Activated CD4-positive, alpha-beta memory T cell treated with anti-CD3 and anti-CD28 coated beads, Interleukin-2, amount 10 ng/mL, durations not matched to agents 7 days and 5 days (primary cell): ENCODE measurements around the gene PRKCA. TPM values are rescaled to one million over a fixed set of nuclear protein-coding genes. Genes with fewer than 3 reads are reported as not detected.

ENCODE experiments used
- CTCF ChIA-PET: fragments of 350-600 bp; sonication (Branson Sonifier 250); formaldehyde crosslinking; loops from one replicate; lab custom pipeline; 2021; ENCODE audit warnings: antibody characterized with exemption, inconsistent platforms; lab: Charles Lee
- POLR2A ChIA-PET: fragments of 350-600 bp; sonication (Branson Sonifier 250); formaldehyde crosslinking; loops from one replicate; lab custom pipeline; 2021; ENCODE audit warnings: antibody characterized with exemption; lab: Charles Lee
- DNase-seq: peaks from one replicate; pipeline ENCODE4 v3.0.0-alpha.2; 2020
- H3K27ac Mint-ChIP-seq: one replicate; pipeline ENCODE4 v1.8.0; 2021; ENCODE audit warnings: mild to moderate bottlenecking, mixed read lengths
- H3K27me3 Mint-ChIP-seq: one replicate; pipeline ENCODE4 v1.8.0; 2021; ENCODE audit warnings: mixed read lengths
- H3K36me3 Mint-ChIP-seq: one replicate; pipeline ENCODE4 v1.8.0; 2021; ENCODE audit warnings: low read depth, mixed read lengths
- H3K4me1 Mint-ChIP-seq: one replicate; pipeline ENCODE4 v1.8.0; 2021; ENCODE audit warnings: mixed read lengths
- H3K4me3 Mint-ChIP-seq: one replicate; pipeline ENCODE4 v1.8.0; 2021; ENCODE audit warnings: mild to moderate bottlenecking, mixed read lengths
- H3K9me3 Mint-ChIP-seq: one replicate; pipeline ENCODE4 v1.8.0; 2021; ENCODE audit warnings: mixed read lengths
- total RNA-seq, 2 experiments: library from RNA; stranded (reverse); gene quantifications; one replicate each; pipeline ENCODE4 v1.2.3, GENCODE V29; 2021

PRKCA gene
- total RNA-seq, 2 experiments from 2014 or later: 57.6 to 61.3 TPM

- no peak overlapping the region for H3K4me3 Mint-ChIP-seq
- H3K9me3 Mint-ChIP-seq: no peaks in the 10 kb centered on the region
- H3K27me3 Mint-ChIP-seq: no peaks in the 10 kb centered on the region
- DNase-seq: no peak
- H3K4me1 Mint-ChIP-seq: peaks cover 66% of the 10 kb centered on the region
- H3K27ac Mint-ChIP-seq: no peak overlapping the region
- CTCF ChIA-PET: no interaction called here
- peaks cover 12% of the 10 kb centered on the region for H3K36me3 Mint-ChIP-seq
- POLR2A ChIA-PET: no interaction called here
These were observed 63.5 kb downstream of the PRKCA start for GRCh38 chr17:66365903-66366302.

- H3K4me3 Mint-ChIP-seq: no peak overlapping the region
- no peaks in the 10 kb centered on the region for H3K9me3 Mint-ChIP-seq
- ChIA-PET POLR2A (interaction anchor here (1.2 to 1.3 kb wide), 2 partner anchors 32 to 61 kb away, joined by 3 to 4 read pairs; no protein-coding TSS in a partner anchor), CTCF (no interaction called here)
- H3K4me1 Mint-ChIP-seq: peaks cover 71% of the 10 kb centered on the region
- H3K36me3 Mint-ChIP-seq: peaks cover 10% of the 10 kb centered on the region
- no peak for DNase-seq
- no peaks in the 10 kb centered on the region for H3K27me3 Mint-ChIP-seq
- no peak overlapping the region for H3K27ac Mint-ChIP-seq
These were observed 64.7 kb downstream of the PRKCA start for GRCh38 chr17:66367107-66367506.

- no peak overlapping the region for H3K27ac Mint-ChIP-seq
- ChIA-PET POLR2A (no interaction called here), CTCF (interaction anchor here (1.1 kb wide), 2 partner anchors 9 to 12 kb away, joined by 3 read pairs; no protein-coding TSS in a partner anchor)
- H3K36me3 Mint-ChIP-seq: peaks cover 13% of the 10 kb centered on the region
- no peaks in the 10 kb centered on the region for H3K9me3 Mint-ChIP-seq
- DNase-seq: no peak
- H3K27me3 Mint-ChIP-seq: no peaks in the 10 kb centered on the region
- no peak overlapping the region for H3K4me3 Mint-ChIP-seq
- H3K4me1 Mint-ChIP-seq: peaks cover 69% of the 10 kb centered on the region
These were observed 67.4 kb downstream of the PRKCA start for GRCh38 chr17:66369830-66370229.

- Mint-ChIP-seq H3K4me1 (peaks cover 60% of the 10 kb centered on the region), H3K4me3 (no peak overlapping the region), H3K27me3 (no peaks in the 10 kb centered on the region), H3K36me3 (peaks cover 13% of the 10 kb centered on the region), H3K9me3 (no peaks in the 10 kb centered on the region), H3K27ac (no peak overlapping the region)
- DNase-seq: no peak
- ChIA-PET POLR2A (no interaction called here), CTCF (no interaction called here)
These were observed 69.1 kb downstream of the PRKCA start for GRCh38 chr17:66371561-66371960.

- ChIA-PET CTCF (no interaction called here), POLR2A (no interaction called here)
- no peak overlapping the region for H3K27ac Mint-ChIP-seq
These were observed 69.8 kb downstream of the PRKCA start for GRCh38 chr17:66372182-66372581.

GRCh38 chr17:66373079-66373478 lies 70.7 kb downstream of the PRKCA start:
- ChIA-PET CTCF (no interaction called here), POLR2A (interaction anchor here (0.9 kb wide), 1 partner anchor 13 kb away, joined by 3 read pairs; no protein-coding TSS in a partner anchor)
- DNase-seq: no peak
- peak overlapping the region; percentile 12 for H3K27ac Mint-ChIP-seq
- peaks cover 13% of the 10 kb centered on the region for H3K36me3 Mint-ChIP-seq
- no peak overlapping the region for H3K4me3 Mint-ChIP-seq
- H3K9me3 Mint-ChIP-seq: no peaks in the 10 kb centered on the region
- H3K4me1 Mint-ChIP-seq: peaks cover 50% of the 10 kb centered on the region
- no peaks in the 10 kb centered on the region for H3K27me3 Mint-ChIP-seq

More at GRCh38 chr17:66372182-66372581, 69.8 kb downstream of the PRKCA start:
- Mint-ChIP-seq H3K4me3 (no peak overlapping the region), H3K4me1 (peaks cover 55% of the 10 kb centered on the region), H3K36me3 (peaks cover 13% of the 10 kb centered on the region), H3K27me3 (no peaks in the 10 kb centered on the region), H3K9me3 (no peaks in the 10 kb centered on the region)
- no peak for DNase-seq

GRCh38 chr17:66373944-66374817 lies 71.8 kb downstream of the PRKCA start:
- Mint-ChIP-seq H3K27me3 (no peaks in the 10 kb centered on the region), H3K9me3 (no peaks in the 10 kb centered on the region), H3K4me3 (no peak overlapping the region), H3K4me1 (peaks cover 47% of the 10 kb centered on the region), H3K27ac (peak overlapping the region; percentile 75), H3K36me3 (peaks cover 9% of the 10 kb centered on the region)
- CTCF ChIA-PET: no interaction called here
- DNase-seq: peak; percentile 47
- POLR2A ChIA-PET: interaction anchor here (0.6 to 1.4 kb wide), 5 partner anchors 14 to 101 kb away, joined by 3 to 5 read pairs (median 4); no protein-coding TSS in a partner anchor

- ChIA-PET POLR2A (interaction anchor here (0.9 to 1.4 kb wide), 2 partner anchors 22 to 24 kb away, joined by 4 read pairs; no protein-coding TSS in a partner anchor), CTCF (no interaction called here)
- Mint-ChIP-seq H3K27ac (peak overlapping the region; percentile 75), H3K36me3 (peaks cover 5% of the 10 kb centered on the region), H3K9me3 (no peaks in the 10 kb centered on the region), H3K4me3 (no peak overlapping the region), H3K27me3 (no peaks in the 10 kb centered on the region), H3K4me1 (peaks cover 42% of the 10 kb centered on the region)
- DNase-seq: no peak
These were observed 72.7 kb downstream of the PRKCA start for GRCh38 chr17:66375121-66375520.

- no peak for DNase-seq
- ChIA-PET CTCF (no interaction called here), POLR2A (no interaction called here)
- Mint-ChIP-seq H3K4me1 (peaks cover 35% of the 10 kb centered on the region), H3K36me3 (peaks cover 5% of the 10 kb centered on the region), H3K27ac (no peak overlapping the region), H3K9me3 (no peaks in the 10 kb centered on the region), H3K27me3 (no peaks in the 10 kb centered on the region), H3K4me3 (no peak overlapping the region)
These were observed 75.9 kb downstream of the PRKCA start for GRCh38 chr17:66378296-66378695.

- Mint-ChIP-seq H3K9me3 (no peaks in the 10 kb centered on the region), H3K36me3 (peaks cover 5% of the 10 kb centered on the region), H3K4me1 (peaks cover 24% of the 10 kb centered on the region), H3K27me3 (no peaks in the 10 kb centered on the region), H3K4me3 (no peak overlapping the region), H3K27ac (no peak overlapping the region)
- DNase-seq: no peak
- ChIA-PET CTCF (no interaction called here), POLR2A (no interaction called here)
These were observed 77.1 kb downstream of the PRKCA start for GRCh38 chr17:66379544-66379943.

- Mint-ChIP-seq H3K4me1 (peaks cover 19% of the 10 kb centered on the region), H3K9me3 (no peaks in the 10 kb centered on the region), H3K27me3 (no peaks in the 10 kb centered on the region), H3K27ac (no peak overlapping the region), H3K4me3 (no peak overlapping the region), H3K36me3 (peaks cover 5% of the 10 kb centered on the region)
- ChIA-PET CTCF (no interaction called here), POLR2A (no interaction called here)
- no peak for DNase-seq
These were observed 77.6 kb downstream of the PRKCA start for GRCh38 chr17:66379996-66380395.

GRCh38 chr17:66381701-66382362 lies 79.4 kb downstream of the PRKCA start:
- POLR2A ChIA-PET: interaction anchor here (1.9 kb wide), 1 partner anchor 21 kb away, joined by 7 read pairs; no protein-coding TSS in a partner anchor
- H3K4me1 Mint-ChIP-seq: peaks cover 18% of the 10 kb centered on the region
- DNase-seq: no peak
- peaks cover 8% of the 10 kb centered on the region for H3K36me3 Mint-ChIP-seq
- H3K4me3 Mint-ChIP-seq: no peak overlapping the region
- CTCF ChIA-PET: interaction anchor here (1.1 kb wide), 1 partner anchor 12 kb away, joined by 3 read pairs; no protein-coding TSS in a partner anchor
- H3K27me3 Mint-ChIP-seq: no peaks in the 10 kb centered on the region
- no peak overlapping the region for H3K27ac Mint-ChIP-seq
- no peaks in the 10 kb centered on the region for H3K9me3 Mint-ChIP-seq

- Mint-ChIP-seq H3K9me3 (no peaks in the 10 kb centered on the region), H3K4me3 (no peak overlapping the region), H3K4me1 (peaks cover 21% of the 10 kb centered on the region), H3K27me3 (no peaks in the 10 kb centered on the region), H3K36me3 (peaks cover 14% of the 10 kb centered on the region), H3K27ac (no peak overlapping the region)
- POLR2A ChIA-PET: no interaction called here
- no peak for DNase-seq
- CTCF ChIA-PET: no interaction called here
These were observed 80.9 kb downstream of the PRKCA start for GRCh38 chr17:66383333-66383732.
